NCI-H510A (cell line): Measurements from ENCODE around the gene KCNN1.

Experiments
- DNase-seq: peaks from one replicate; lab custom pipeline; 2025; lab: John Stamatoyannopoulos, UW

KCNN1 gene

GRCh38 chr19:17947815-17948513 is 18.9 kb upstream of the KCNN1 start:
- peak; percentile 98 for DNase-seq

GRCh38 chr19:17948514-17948900 is 18.4 kb upstream of the KCNN1 start:
- DNase-seq: no peak

- DNase-seq: no peak
Observed at GRCh38 chr19:17948931-17949930, 17.7 kb upstream of the KCNN1 start.

- DNase-seq: peak; percentile 57
Observed at GRCh38 chr19:17949956-17950309, 17.0 kb upstream of the KCNN1 start.

- no peak for DNase-seq
Observed at GRCh38 chr19:17950310-17951156, 16.4 kb upstream of the KCNN1 start.

GRCh38 chr19:17951157-17951989 is 15.5 kb upstream of the KCNN1 start:
- DNase-seq: no peak

- no peak for DNase-seq
Observed at GRCh38 chr19:17951990-17952976, 14.6 kb upstream of the KCNN1 start.

GRCh38 chr19:17953316-17953801 is 13.5 kb upstream of the KCNN1 start:
- no peak for DNase-seq

GRCh38 chr19:17953869-17954268 is 13.0 kb upstream of the KCNN1 start:
- no peak for DNase-seq

GRCh38 chr19:17954401-17954800 is 12.5 kb upstream of the KCNN1 start:
- no peak for DNase-seq

- no peak for DNase-seq
Observed at GRCh38 chr19:17957149-17957849, 9.6 kb upstream of the KCNN1 start.

GRCh38 chr19:17957885-17958284 is 9.0 kb upstream of the KCNN1 start:
- no peak for DNase-seq

GRCh38 chr19:17963936-17964691 is 2.8 kb upstream of the KCNN1 start:
- DNase-seq: no peak

GRCh38 chr19:17965370-17966128 is 1.4 kb upstream of the KCNN1 start:
- no peak for DNase-seq

- no peak for DNase-seq
Observed at GRCh38 chr19:17966129-17966483, 801 bp upstream of the KCNN1 start.

- no peak for DNase-seq
Observed at GRCh38 chr19:17967257-17968051, 547 bp downstream of the KCNN1 start.

- DNase-seq: no peak
Observed at GRCh38 chr19:17968362-17968761, 1.5 kb downstream of the KCNN1 start.
